Fibroblast of skin of scalp (primary cell): ENCODE measurements around the gene TMEM214.

Source experiments
- DNase-seq: peaks from one replicate; pipeline ENCODE4 v3.0.0-alpha.2; 2013

Gene TMEM214

DNA sequence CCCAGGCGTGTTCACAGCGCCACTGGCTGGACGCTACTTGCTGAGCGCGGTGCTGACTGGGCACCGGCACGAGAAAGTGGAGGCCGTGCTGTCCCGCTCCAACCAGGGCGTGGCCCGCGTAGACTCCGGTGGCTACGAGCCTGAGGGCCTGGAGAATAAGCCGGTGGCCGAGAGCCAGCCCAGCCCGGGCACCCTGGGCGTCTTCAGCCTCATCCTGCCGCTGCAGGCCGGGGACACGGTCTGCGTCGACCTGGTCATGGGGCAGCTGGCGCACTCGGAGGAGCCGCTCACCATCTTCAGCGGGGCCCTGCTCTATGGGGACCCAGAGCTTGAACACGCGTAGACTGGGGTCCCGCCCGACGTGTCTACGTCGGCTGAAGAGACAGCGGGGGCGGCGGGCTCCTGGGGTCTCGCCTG is 52.9 kb downstream of the TMEM214 start:
- peak; percentile 67 for DNase-seq

DNA sequence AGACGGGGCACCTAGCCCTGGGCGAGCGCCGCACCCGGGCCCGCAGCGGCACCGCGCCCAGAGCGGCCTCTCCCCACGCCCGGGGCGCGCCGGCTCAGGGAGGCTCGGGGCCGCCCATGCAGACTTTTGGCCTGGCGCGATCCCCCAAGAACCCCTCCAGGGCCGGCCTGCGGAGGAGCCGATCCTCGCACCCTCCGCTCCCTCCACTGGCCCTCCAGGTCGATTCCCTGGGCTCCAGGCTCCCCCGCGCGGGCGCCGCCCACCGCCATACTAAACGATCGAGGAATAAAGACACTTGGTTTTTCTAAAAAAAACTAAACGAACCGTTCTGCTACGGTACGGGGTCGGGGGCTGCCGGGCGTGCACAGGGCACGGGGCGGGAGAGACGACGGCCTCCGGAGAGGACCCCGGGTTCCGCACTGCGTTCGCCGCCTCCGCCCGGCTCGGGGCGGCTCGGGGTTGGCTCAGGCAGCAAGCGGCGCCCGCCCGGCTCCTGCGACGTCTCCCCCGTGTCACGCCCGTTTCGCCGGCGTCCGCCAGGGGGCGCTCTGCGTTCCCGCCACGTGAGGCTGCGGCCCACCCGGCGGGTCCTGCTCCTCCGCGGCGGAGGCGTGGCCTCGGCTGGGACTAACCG is 53.4 kb downstream of the TMEM214 start:
- DNase-seq = peak; percentile 92

DNA sequence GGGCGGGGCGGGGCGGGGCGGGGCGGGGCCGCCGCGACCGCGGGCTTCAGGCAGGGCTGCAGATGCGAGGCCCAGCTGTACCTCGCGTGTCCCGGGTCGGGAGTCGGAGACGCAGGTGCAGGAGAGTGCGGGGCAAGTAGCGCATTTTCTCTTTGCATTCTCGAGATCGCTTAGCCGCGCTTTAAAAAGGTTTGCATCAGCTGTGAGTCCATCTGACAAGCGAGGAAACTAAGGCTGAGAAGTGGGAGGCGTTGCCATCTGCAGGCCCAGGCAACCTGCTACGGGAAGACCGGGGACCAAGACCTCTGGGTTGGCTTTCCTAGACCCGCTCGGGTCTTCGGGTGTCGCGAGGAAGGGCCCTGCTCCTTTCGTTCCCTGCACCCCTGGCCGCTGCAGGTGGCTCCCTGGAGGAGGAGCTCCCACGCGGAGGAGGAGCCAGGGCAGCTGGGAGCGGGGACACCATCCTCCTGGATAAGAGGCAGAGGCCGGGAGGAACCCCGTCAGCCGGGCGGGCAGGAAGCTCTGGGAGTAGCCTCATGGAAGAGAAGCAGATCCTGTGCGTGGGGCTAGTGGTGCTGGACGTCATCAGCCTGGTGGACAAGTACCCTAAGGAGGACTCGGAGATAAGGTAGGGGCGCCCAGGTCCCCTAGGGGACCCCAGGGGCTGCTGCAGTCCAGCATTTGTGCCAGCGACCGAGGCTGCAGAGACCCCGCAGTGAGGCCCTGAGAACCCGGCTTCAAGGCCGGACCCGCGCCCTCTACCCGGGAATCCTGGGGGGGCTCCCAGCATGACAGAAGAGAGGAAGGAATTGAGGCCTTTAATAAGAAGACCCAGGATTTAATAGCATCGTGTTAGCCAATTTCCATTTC is 54.2 kb downstream of the TMEM214 start, which contains the start of gene KHK:
KHK (plus strand) TSS at position 49 of the 870 bp plus-strand sequence; CDS start at position 537, 488 bp downstream.
- DNase-seq = no peak

DNA sequence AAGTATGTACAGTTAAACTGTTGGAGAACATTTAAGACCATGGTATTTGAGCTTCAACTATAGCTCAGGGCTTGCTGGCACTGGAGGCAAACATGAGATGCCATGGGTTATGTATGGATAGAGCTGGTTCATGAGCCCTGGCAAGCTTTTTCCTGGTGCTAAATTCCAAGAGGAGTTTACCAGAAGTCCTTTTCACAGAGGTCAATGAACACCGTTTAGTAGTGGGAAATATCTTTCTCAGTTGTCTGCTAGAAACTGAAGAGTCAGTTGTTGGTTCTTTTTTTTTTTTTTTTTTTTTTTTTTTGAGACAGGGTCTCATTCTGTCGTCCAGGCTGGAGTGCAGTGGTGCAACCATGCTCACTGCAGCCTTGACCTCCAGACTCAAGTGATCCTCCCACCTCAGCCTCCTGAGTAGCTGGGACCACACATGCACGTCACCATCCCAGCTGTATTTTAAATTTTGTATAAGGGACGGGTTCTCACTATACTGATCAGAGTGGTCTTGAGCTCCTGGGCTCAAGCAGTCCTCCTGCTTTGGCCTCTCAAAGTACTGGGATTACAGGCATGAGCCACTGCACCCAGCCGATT is 55.2 kb downstream of the TMEM214 start:
- DNase-seq = no peak

DNA sequence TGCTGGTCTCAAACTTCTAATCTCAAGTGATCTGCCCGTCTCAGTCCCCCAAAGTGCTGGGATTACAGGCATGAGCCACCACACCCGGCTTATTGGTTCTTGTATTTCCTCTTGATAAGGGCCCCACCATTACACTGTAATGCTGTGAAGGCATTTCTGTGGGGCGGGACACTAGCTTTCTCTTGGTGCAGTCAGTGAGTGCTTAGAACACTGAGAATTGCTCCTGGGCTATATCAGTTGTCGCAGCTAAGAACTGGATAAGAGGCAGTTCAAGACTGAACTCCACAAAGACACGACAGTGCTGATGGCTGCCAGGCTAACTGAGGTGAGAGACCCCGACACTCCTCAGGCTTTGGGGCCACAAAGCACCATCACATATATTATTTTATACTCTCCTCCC is 55.9 kb downstream of the TMEM214 start:
- no peak for DNase-seq

DNA sequence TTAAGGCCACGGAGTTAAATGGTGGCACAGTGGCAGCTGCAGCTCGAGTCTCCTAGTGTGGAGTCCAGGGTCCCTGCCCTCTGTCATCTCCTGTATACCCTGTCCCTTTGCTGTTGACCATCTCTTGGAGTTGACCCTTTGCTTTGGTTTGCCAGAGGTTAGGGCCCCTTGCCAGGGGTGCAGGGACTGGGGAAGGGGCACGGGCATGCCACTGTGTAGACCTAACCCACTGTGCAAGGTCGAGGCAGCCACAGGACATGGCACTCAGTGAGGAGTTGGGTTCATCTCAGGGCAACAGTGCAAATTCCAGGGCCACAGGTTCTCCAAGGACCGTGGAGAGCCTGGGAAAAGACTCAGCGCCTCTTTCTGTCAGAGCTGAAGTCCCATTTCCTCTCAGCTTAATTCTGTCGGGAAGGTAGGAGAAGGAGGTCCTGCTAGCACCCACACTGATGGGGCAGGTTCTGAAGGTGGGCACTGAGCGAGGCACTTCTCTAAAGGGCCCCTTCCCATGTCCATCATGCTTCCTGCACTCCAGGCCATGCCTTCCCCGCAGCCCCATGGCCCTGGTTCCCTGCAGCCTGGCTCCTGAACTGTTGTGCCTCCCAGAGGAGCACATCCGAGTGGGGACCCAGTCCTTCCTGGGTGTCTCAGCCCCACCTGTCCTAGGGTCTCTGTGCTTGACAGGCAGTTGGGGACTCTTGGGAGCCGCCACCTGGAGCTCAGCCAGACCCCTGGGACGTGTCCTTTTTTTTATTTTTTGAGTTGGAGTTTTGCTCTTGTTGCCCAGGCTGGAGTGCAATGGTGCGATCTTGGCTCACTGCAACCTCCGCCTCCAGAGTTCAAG is 56.6 kb downstream of the TMEM214 start:
- DNase-seq = no peak
